HG02759 (cell line): Measurements from ENCODE around the gene NUMB.
A peak's percentile ranks its signal among the peaks of the same experiment; 100 is the strongest.

ENCODE experiments used
- ATAC-seq: cut with Tn5 transposase; IDR thresholded peaks from one replicate; pipeline ENCODE4 v1.9.1; 2021; ENCODE audit warnings: mild to moderate bottlenecking, moderate library complexity; ENCODE audit not compliant: unreplicated experiment

NUMB gene

DNA sequence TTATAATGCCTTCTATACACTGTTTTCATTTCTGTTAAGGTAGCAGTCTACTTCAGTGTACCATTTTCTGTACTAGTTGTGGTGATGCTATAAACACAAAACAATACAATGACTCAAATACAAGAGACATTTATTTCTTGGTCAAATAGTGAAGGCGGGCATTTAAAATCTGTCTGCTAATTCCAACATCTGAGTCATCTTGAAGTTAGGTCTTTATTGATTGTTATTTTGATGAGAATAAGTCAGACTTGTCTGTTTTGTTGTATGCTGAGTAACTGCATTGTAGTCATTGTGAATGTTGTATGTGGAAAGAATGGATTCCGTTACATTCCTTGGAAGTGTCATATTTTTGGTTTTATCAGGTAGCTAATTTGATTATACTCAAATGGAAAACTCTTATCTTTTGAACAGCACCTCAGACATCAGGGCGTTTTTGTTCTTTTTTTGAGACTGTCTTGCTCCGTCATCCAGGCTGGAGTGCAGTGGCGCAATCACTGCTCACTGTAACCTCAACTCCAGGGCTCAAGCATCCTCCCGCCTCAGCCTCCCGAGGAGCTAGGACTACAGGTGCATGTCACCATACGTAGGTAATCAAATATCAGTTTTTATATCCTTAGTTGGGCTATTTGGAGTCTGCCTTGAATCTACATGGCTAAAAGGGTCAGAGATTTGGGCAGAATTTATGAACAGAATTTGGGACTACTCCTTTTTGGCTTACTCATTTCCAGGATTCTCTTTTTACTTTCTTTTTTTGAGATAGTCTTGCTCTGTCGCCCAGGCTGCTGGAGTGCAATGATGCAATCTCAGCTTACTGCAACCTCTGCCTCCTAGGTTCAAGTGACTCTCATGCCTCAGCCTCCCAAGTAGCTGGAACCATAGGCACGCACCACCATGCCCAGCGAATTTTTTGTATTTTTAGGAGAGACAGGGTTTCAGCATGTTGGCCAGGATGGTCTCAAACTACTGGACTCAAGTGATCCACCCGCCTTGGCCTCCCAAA lies 164.3 kb downstream of the NUMB start:
- no peak for ATAC-seq

DNA sequence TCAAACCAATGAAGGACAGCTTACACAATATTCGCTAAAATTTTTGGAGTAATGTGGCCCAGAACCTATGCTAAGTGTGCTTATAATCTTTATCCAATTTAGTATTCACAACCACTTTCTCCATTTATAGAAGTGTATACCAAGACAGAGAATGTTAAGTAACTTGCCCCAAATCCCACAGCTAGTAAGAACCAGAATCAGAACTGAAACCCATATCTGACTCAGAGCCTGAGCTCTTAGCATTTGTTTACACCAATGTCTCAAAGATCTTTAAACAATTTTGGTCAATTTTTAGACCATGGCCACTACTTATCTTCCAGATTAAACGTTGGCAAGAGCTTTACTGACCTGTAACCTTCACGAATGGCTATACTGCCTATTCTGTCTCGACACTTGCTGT lies 168.1 kb downstream of the NUMB start:
- ATAC-seq: peak; percentile 88

DNA sequence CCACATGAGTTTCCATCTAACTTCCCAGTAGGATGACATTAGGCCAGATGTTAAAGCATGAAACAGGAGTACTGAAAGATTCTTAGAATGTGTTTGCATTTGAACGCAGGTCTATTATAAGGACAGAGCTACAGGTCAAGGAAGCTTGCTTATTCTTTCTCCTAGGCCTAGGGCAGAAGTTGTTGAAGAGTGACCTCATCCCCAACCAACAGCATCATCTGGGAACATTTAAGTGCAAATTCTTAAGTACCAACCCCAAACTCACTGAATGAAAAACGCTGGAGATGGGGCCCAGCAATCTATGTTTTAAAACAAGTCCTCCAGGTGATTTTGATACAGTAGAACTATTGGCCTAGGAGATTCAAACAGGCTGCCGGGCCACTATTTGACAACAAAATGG lies 168.6 kb downstream of the NUMB start:
- no peak for ATAC-seq

DNA sequence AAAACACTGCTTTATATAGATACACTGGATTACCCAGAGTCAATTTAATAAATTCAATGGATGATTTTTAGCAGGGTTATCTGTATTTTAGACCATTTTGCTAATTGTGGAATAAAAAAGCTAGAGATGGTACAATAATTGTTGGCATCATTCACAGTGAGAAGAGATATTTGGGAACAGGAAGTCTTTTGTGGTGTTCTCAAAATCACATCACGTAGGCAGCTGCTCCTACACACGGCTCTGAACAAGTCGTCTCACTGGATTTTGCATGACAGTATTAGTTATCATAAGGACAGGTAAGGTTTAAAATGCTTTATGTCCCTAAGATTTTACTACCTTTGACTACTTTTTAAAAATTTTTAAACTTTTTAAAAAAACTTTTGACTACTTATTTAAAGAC lies 169.0 kb downstream of the NUMB start:
- no peak for ATAC-seq

DNA sequence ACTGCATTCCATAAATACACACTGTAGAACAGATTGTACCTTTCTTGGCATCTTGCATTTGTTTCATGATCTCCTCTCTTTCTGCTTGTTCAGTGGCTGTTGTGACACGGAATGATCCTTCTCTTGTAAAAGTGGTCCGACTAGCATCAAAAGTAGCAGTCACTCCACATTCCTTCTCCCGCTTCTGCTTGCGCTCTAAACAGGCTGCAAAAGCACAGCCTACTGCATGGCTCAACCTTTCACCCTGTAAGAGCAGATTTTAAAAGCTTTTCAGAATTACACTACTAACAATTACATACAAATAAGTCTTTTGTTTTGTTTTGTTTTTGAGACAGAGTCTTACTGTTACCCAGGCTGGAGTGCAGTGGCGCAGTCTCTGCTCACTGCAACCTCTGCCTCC lies 171.3 kb downstream of the NUMB start:
- ATAC-seq: no peak

DNA sequence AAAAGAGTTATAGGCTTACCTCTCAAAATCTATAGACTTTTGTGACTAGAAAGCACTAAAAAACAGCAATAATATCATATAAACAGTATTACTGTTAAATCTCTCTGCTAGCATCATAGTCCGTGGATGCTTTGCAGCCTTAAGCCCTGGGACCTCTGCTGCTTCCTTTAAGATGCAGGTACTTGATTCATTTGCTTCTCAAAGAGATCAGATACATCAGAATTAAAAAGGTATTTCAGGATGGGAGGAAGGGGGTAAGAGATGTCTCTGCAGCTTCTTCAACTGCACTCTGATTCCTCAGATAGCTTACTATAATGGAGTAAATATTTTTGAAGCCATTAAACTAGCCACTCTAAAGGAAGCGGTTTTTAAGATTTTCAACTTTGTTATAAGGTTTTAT lies 171.7 kb downstream of the NUMB start:
- no peak for ATAC-seq

DNA sequence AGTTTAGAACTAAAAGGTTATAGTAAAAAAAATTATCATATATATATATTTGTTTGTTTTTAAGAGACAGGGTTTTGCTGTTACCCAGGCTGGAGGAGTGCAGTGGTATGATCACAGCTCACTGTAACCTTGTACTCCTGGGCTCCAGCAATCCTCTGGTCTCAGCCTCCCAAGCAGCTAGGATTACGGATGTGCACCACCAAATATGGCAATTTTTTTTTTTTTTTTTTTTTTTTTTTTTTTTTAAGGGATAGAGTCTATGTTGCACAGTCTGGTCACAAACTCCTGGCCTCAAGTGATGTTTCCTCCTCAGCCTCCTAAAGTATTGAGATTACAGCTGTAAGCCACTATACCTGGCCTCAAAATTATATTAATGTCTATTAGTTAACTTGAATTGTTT lies 172.4 kb downstream of the NUMB start:
- ATAC-seq: no peak

DNA sequence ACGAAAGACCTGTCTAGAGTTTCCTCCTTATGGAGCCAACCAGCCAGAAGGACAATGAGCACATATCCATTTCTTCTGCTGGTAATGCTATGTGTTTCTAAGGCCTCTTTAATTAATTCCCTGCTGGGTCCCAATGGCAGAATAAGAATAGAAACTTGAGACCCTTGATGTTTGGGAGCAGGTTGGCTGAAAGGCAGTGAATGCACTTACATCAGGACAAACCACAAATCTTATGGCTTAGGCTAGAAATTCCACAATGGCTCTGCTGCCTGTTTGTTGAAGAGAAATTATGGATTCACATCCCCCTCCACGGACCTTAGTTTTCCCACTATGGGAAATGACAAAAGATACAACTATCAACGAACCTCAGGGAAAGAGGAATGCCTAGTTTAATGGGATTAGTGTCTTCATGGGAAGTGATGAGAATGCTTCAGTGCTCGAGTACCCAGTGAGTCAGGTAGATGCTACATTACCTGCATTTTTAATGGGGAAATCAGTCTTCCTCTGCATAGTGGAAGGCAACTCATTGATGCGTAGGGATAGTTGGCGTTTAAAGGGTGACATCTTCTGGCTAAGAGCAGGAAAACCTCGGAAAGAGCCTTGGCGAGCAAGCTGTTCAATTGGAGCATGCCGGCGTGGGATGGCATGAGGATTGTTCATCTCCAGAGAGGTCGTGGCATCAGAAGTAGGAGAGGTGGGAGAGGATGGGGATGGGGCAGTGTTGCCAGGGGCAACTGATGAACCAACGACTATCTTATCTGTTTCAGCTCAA lies 174.6 kb downstream of the NUMB start:
- ATAC-seq: no peak

DNA sequence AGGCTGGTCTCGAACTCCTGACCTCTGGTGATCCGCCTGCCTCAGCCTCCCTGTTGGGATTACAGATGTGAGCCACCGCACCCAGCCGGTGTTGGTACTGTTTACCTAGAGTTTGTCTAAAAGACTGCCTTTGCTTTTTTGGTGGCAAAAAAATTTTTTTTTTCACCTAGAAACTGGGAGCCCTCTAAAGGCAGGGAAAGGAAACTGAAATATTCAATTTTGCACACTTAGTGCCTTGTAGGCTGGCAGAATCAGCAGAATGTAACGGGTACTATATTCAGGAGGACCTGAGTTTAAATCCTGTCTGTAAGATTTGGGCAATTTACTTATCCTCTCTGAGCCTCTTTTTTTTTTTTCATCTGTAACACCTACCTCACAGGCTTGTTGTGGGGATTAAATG lies 177.4 kb downstream of the NUMB start:
- no peak for ATAC-seq

DNA sequence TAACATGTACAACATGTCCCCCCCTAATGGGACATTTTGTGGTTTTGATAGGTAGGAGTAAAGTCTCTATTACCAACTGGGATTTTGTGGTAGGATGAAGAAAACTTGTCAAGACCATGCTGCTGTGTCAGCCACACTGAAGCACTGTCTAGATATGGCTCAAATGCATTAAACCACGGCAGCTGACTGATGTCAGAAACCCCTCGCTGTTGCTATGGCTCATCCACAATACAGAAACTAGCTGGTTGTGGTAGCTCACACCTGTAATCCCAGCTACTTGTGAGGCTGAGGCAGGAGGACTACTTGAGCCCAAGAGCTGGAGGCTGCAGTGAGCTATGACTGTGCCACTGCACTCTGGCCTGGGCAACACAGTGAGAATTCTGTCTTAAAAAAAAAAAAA lies 181.0 kb downstream of the NUMB start:
- no peak for ATAC-seq

DNA sequence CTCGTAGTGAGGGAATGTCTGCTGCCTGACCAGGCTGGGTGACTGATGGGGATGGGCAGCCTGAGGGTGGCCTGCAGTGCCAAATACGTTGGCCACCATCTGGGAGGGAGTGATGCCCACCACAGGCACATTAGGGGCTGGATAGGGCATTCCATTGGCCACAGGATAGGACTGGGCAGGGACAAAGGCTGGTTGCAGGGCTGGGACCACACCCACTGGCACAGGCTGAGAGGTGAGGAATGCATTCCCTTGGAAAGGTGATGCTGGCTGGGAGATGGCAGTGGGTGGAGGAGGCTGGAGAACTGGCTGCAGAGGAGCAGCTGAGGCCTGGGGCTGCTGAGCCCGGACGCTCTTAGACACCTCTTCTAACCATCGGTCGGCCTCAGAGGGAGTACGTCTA lies 181.5 kb downstream of the NUMB start:
- ATAC-seq: no peak

DNA sequence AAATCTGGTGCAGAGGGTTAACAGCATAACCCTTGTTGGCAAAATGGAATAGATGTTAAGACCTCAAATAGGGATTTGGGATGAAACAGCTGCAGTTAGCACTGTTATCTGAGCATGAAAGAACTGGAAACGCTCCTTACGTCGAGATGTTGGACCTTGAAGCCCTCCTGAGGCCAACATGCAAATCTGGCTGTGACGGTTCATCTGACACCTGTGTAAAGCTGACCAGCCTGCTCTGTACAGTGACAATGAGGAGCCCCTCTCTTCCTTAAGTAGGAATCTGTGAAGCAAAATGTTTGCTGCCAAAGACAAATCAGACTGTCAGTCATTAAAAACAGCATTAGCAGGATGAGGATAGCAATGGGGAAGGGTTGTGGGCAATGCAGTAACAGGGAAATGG lies 184.5 kb downstream of the NUMB start:
- ATAC-seq: no peak

DNA sequence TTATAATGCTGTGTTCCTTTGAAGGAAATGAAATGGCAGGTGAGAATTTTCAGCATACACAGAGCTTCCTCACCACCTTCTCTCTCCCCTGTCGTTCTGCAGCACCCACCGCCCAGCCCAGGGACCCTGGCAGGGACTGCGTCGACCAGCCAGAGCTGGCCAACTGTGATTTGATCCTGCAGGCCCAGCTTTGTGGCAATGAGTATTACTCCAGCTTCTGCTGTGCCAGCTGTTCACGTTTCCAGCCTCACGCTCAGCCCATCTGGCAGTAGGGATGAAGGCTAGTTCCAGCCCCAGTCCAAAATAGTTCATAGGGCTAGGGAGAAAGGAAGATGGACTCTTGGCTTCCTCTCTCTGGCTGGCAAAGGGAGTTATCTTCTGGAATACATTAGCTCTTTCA lies 186.0 kb downstream of the NUMB start:
- ATAC-seq: no peak

DNA sequence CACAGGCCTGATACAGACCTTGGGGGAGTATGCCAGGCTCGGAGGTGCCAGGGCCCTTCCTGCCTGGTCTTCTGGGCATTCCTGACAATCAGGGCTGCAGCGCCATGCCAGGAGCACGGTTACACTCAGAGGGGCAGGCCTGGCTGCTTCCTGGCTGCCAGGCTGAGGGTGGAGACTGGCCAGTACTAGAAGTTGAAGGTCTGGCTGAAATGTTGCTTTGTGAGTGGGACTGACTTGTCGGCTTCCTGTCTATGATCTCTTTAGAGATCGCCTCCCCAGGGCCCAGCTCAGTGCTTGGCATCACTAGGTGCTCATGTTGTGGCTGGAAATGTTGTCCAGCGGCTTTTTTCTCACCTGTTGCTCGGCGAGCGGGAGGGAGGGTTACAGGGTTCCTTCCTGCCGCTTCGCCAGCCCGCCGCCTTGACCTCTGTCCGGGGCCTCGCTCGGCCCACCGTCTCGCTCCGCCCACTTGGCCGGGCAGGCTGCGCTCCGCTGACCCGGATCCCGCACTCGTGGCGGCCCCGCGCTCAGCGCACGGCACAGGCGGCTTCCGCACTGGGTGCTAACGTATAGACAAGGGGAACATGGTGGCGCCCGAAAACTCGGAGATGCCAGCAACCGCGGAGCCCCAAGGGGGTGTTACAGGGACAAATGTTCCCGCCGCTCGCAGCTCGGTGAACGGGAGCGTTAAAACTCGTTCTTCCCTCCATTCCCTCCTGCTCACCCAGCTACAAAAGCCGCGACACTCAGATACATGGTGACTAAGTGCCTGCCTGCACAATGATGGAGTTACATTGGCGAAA lies 188.4 kb downstream of the NUMB start:
- ATAC-seq: peak; percentile 90

DNA sequence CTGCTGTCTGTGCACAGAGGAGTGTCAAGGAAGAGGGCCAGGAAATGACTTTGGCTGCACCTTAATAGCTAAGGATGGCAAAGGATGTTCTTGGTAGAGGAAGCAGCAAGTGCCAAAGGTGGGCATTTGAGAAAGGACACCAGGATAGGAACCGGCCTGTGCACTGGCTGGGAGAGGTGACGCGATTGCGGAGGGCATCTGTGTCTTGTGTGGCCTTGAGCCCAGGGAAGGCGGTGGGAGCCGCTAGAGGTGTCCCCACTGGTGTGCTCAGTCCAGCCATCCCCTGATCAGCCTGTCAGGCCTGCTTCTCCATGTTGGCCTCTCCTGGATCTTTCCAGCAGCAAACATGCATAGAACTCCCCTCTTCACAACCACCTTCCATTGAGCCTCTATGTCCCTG lies 190.9 kb downstream of the NUMB start:
- no peak for ATAC-seq

DNA sequence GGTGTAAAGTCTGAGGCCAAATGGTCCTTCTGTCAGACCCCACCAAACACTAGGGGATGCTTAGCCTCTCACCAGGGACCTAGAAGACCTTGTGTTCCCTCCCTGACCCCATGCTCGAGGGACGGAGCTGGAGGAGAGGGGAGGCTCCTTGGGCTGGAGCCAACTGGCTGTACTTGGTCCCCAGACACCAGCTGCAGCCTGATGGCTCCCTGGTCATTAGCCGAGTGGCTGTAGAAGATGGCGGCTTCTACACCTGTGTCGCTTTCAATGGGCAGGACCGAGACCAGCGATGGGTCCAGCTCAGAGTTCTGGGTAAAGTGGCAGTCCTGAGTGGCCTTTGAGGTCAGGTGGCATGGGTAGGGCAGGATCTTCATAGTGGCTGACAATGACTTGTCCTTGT lies 192.0 kb downstream of the NUMB start:
- no peak for ATAC-seq

DNA sequence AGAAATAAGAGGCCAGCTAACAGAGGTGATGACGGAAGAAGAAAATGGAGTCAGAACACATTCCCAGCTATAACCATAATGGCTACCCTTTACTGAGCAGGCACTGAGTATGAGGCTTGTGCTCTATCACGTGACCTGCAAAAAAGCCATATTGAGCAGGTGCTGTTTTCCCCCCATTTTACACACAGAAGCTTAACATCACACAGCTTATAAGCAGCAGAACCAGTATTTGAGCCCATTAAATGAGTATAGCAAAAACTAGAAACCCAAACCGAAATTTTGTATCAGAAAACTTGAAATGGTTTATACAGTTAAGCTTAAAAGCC lies 192.7 kb downstream of the NUMB start:
- no peak for ATAC-seq

DNA sequence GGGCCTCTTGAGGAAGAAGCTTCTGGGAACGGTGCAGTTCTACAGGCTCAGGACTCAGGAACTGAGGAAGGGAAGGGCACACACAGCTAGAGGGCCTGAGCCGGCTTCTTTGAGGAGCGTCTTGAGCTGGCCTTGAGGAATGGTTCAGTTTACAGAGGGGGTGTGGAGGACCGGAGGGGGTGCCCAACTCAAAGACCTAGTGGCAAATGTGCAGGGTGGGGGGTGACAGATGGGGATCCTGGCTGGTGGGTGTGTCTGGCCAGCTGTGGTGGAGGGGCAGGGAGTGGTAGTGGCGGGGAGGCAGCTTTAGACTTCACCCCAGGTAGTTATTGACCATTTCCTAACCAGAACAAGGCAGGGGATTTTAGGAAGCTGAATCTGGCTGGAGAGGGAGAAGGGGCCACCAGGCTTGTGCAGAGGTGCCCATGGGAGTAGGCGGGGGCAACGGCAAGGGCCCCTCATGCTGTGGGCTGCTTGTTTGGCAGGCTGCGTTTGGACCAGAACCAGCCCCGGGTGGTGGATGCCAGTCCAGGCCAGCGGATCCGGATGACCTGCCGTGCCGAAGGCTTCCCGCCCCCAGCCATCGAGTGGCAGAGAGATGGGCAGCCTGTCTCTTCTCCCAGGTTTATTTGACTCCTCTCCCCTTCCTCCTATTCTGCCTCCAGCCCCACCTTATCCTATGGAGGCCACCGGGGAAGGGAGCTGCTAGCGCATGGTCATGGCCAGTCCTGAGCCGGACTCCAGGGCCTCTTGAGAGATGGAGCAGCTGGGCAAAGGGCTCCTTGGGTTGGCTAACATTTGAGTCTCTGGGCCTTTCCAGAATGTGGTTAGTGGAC lies 193.2 kb downstream of the NUMB start:
- no peak for ATAC-seq

DNA sequence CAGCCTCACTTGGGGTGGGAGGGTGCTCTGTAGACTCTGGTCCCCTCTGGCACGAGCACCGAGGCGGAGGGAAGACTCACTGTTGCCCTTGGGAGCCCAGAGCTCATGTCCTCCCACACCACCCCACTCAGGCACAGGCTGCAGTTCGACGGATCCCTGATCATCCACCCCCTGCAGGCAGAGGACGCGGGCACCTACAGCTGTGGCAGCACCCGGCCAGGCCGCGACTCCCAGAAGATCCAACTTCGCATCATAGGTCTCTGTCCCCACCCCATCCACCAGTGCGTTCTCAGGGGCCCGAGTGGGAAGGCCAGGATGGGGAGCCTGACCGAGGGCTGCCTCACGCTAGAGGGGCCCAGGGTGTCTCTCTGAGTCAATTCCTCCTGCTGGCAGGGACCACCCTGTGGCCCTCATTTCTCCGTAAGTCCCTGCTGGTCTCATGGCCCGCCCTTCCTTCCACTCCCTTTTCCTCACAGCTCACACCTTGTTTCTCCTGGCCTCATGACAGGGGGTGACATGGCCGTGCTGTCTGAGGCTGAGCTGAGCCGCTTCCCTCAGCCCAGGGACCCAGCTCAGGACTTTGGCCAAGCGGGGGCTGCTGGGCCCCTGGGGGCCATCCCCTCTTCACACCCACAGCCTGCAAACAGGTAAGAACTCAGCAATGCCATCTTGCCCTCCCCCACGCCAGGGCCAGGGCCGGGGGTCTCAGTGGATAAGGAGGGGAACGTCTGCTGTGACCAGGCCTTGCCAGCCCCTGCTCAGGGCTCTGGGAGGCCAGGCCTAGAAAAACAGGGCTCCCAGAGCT lies 194.1 kb downstream of the NUMB start:
- no peak for ATAC-seq

DNA sequence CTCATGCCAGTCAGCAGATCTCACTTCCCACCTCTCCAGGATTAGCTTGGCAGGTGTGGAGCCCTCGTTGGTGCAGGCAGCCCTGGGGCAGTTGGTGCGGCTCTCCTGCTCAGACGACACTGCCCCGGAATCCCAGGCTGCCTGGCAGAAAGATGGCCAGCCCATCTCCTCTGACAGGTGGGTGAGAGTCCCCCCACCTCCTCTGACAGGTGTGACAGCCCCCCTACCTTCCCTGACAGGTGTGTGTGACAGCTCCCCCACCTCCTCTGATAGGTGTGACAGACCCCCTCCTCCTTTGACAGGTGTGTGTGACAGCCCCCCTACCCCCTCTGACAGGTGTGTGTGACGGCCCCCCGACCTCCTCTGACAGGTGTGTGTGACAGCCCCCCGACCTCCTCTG lies 194.7 kb downstream of the NUMB start:
- no peak for ATAC-seq
